HG03342 (cell line): ENCODE data around the gene BTRC.
"Not testable (repeated sequence)": the region's sequence is repeated elsewhere in the genome, so short reads cannot be mapped to it uniquely, and the experiment has no call there.

Experiments
- ATAC-seq: cut with Tn5 transposase; IDR thresholded peaks from one replicate; pipeline ENCODE4 v1.9.1; 2021; ENCODE audit warnings: mild to moderate bottlenecking, moderate library complexity; ENCODE audit not compliant: unreplicated experiment

BTRC gene

GRCh38 chr10:101577121-101577871, 223.3 kb downstream of the BTRC start:
- no peak for ATAC-seq

- ATAC-seq = no peak
Measured at GRCh38 chr10:101578192-101578591, 224.2 kb downstream of the BTRC start.

- no peak for ATAC-seq
Measured at GRCh38 chr10:101578803-101579515, 225.0 kb downstream of the BTRC start.

- ATAC-seq = no peak
Measured at GRCh38 chr10:101579516-101579870, 225.5 kb downstream of the BTRC start.

GRCh38 chr10:101580486-101581399, 226.8 kb downstream of the BTRC start:
- ATAC-seq = no peak

- ATAC-seq = no peak
Measured at GRCh38 chr10:101585841-101586240, 231.9 kb downstream of the BTRC start.

- ATAC-seq = peak; percentile 97
Measured at GRCh38 chr10:101587725-101588653, 234.0 kb downstream of the BTRC start, which contains the start of the genes DPCD and POLL. DPCD (plus strand) TSS chr10:101588321; CDS start chr10:101588337, 16 bp downstream. POLL (minus strand) TSS chr10:101588257; CDS start chr10:101587360, 897 bp downstream.

- ATAC-seq = no peak
Measured at GRCh38 chr10:101588879-101589278, 234.9 kb downstream of the BTRC start.

GRCh38 chr10:101593331-101593730, 239.4 kb downstream of the BTRC start:
- ATAC-seq = not testable (repeated sequence)

GRCh38 chr10:101595591-101596433, 241.8 kb downstream of the BTRC start:
- ATAC-seq = no peak

- no peak for ATAC-seq
Measured at GRCh38 chr10:101597091-101597900, 243.3 kb downstream of the BTRC start.

- ATAC-seq = no peak
Measured at GRCh38 chr10:101601541-101601940, 247.6 kb downstream of the BTRC start.

GRCh38 chr10:101602761-101603398, 248.9 kb downstream of the BTRC start:
- ATAC-seq = peak; percentile 84
